Hypothalamus (tissue), 51 donors: ENCODE data around the gene EED.

Experiments used
- DNase-seq, 51 donors: peaks; one replicate each; lab custom pipeline; 2025; lab: John Stamatoyannopoulos, UW

Gene EED

DNA sequence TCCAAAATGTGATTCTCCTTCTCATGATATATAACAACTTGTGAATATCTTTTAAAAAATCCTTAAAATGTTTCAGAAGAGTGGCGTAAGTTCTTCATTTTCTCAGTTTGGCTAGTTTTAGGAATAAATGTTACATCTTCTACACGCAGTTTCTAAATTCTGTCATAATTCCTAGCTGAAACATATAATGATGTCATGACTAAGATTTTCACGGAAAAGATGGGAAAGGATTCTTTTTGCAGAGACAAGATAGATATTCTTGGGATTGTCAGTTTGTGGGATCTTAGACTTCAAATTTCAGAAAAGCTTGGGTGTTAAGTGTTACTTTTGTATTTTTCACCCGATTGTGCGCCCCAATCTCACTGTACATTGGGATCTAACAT lies 1.7 kb downstream of the EED start:
- DNase-seq: no peak

- DNase-seq: no peak
Measured at GRCh38 chr11:86247608-86248007, 3.1 kb downstream of the EED start.

DNA sequence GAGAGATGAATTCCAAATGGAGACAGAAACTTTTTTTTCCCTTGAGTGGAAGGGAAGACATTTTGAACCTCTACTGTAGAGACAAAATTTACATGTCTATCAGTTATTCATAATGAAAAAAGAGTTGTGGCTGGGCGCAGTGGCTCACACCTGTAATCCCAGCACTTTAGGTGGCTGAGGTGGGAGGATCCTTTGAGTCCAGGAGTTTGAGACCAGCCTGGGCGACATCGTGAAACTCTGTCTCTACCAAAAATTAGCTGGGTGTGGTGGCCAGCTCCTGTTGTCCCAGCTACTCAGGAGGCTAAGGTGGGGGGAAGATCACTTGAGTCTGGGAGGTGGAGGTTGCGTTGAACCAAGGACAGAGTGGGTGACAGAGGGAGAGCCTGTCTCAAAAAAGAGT lies 4.1 kb downstream of the EED start:
- DNase-seq: no peak

GRCh38 chr11:86249307-86250098 lies 5.0 kb downstream of the EED start:
- DNase-seq: no peak

GRCh38 chr11:86251345-86251744 lies 6.8 kb downstream of the EED start:
- no peak for DNase-seq

DNA sequence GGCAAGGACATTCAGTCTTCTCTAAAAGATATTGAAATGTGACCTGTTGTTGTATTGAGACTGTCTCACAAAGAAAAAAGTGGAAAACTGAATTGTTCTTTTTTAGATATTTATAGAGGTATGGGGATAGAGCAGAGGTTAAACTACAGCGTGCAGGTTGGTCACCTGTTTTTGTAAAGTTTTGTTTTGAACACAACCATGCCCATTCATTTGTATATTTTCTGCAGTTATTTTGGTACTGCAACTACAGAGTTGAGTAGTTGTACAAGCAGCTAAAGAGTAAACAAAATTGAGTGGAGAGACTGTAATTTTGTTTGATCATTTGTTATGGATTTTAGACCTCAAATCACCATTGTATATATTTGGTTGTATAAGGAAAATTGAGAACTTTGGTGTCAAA lies 11.3 kb downstream of the EED start:
- DNase-seq: no peak

GRCh38 chr11:86256608-86257007 lies 12.1 kb downstream of the EED start:
- DNase-seq: no peak

- DNase-seq: no peak
Measured at GRCh38 chr11:86257446-86257845, 12.9 kb downstream of the EED start.

DNA sequence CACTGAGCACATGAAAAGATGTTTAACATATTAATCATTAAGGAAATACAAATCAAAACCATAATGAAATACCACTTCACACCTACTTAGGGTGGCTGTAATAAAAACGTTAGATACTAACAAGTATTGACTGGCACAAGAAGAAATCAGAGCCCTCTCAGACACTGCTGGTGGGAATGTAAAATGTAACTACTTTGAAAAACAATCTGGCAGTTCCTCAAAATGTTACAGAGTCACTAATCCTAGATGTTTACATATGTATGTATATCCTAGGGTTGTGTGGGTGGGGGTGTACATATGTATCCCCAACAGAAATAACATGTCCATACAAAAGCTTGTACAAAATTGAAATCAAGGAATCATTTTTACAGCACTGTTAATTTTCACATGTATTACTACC lies 15.2 kb downstream of the EED start:
- DNase-seq: no peak

DNA sequence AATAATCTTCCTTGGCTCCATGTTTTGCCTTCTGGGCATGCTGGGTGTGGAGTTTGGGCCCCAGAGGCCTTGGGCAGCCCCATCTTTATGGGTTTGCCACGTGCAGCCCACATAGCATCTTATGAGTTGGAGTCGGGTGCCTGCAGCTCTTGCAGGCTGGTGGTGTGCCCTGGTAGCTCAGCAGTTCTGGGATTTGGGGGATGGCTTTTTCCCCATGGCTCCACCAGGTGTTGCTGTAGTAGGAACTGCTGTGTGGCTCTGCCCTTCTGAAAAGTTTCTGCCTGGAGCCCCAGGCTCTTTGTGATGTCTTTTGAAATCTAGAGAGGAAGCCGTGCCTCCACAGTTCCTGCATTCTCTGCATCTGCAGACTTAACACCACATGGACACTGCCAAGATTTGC lies 16.8 kb downstream of the EED start:
- no peak for DNase-seq

DNA sequence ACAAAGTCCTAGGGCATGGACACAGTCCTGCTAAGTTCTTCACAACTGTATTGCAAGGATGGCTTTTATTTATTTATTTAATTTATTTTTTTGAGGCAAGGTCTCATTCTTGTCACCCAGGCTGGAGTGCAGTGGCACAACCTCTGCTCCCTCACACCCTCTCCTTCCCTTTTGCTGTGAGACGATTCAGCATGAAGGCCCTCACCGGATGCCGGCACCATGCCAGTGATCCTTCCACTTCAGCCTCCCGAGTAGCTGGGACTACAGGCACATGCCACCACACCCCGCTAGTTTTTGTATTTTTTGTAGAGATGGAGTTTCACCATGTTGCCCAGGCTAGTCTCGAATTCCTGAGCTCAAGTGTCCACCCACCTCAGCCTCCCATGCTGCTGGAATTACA lies 17.8 kb downstream of the EED start:
- DNase-seq: no peak

DNA sequence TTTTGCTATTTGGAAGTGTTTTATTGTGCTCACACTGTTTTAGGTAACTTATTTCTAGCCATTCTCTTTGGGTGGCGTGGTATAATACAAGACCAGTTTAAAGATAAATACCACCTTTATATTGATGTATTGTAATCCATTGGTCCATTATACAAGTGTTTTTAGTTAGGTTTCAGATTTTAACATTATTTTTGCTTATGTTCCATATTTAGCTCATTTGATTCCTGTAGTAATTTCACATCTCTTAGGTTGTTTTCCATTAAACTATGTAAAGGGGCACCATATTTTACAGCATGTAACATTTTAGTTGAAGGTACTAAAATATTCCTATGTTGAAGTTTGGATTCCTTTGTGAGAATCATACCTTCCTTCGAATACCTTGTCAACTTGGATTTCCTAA lies 20.1 kb downstream of the EED start:
- no peak for DNase-seq

DNA sequence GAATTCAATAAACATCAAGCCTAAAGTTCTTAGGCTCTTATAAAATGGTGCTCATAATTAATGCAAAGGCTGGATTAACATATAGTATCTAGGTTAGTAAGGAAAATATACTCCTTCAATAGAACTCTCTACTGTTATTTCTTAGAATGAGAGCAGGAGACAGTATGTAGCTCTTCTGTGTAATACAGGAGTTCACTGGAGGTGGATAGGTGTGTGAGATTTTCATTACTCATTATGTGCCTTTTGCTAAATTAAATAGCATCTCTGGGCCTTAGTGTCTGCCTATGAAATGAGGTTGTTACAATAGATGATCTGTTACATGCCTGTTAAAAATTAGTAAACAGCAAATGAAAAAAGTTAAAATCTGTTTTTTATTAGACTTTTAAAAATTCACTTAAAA lies 20.6 kb downstream of the EED start:
- no peak for DNase-seq

GRCh38 chr11:86269645-86270044 lies 25.1 kb downstream of the EED start:
- DNase-seq: no peak

GRCh38 chr11:86274503-86274902 lies 29.9 kb downstream of the EED start:
- DNase-seq: no peak

- DNase-seq: no peak
Measured at GRCh38 chr11:86274999-86275398, 30.4 kb downstream of the EED start.

GRCh38 chr11:86275493-86276370 lies 31.2 kb downstream of the EED start:
- DNase-seq: no peak

GRCh38 chr11:86277741-86278140 lies 33.2 kb downstream of the EED start:
- DNase-seq: no peak

GRCh38 chr11:86278226-86278625 lies 33.7 kb downstream of the EED start:
- no peak for DNase-seq

- DNase-seq: no peak
Measured at GRCh38 chr11:86279747-86280146, 35.2 kb downstream of the EED start.

GRCh38 chr11:86287468-86287796 lies 42.9 kb downstream of the EED start:
- DNase-seq: no peak
